Measurements from ENCODE around the gene WNT9A.

DNA sequence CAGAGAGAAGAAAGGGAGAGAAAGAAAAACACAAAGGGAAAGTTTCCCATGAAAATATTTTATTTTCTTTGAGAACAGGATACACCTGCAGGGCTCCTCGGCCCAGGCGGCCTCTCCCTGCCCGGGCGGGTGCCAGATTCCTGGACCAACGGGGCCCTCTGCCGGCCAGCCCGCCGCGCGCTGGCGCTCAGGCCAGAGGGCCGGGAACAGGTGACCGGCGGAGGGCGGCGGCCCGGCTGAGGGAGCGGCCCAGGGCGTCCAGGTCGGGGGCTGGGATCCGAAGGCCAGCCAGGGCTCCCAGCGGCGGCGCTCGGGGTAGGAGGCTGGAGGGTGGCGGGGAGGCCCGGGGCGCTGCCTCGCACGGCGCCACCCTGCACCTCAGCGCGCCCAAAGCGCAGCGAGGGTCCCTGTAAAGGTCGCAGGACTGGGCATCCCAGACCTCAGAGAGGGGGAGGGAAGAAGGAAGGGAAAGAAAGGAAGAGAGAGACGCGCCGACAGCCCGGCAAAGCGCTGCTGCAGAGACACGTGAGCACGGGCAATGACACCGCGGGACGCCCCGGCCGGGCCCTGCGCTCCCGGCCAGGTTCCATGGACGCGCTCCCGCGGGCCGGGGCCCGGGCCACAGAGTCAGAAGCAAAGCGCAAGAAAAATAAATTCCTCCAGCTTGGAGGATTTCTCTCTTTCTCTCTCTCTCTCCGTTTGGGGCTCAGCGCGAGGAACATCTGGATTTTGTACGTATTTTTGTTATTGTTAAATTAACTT, 927 bp downstream of the WNT9A start:
- TF ChIP-seq CTCF (IDR thresholded peaks at IDR 0.05) (no peak), POLR2A (IDR thresholded peaks at IDR 0.05) (no peak)

Measured in lower leg skin (tissue), 3 donors.